ENCODE measurements around the gene NOLC1.
"Not testable (repeated sequence)": the region's sequence is repeated elsewhere in the genome, so short reads cannot be mapped to it uniquely, and the experiment has no call there.

The NOLC1 gene

GRCh38 chr10:102154466-102155116, 2.4 kb downstream of the NOLC1 start:
- DNase-seq (ENCODE audit: low spot score), result no peak

GRCh38 chr10:102157224-102157623, 5.0 kb downstream of the NOLC1 start:
- no peak for DNase-seq (ENCODE audit: low spot score)

GRCh38 chr10:102159051-102159597, 6.9 kb downstream of the NOLC1 start:
- DNase-seq (ENCODE audit: low spot score), result no peak

DNA sequence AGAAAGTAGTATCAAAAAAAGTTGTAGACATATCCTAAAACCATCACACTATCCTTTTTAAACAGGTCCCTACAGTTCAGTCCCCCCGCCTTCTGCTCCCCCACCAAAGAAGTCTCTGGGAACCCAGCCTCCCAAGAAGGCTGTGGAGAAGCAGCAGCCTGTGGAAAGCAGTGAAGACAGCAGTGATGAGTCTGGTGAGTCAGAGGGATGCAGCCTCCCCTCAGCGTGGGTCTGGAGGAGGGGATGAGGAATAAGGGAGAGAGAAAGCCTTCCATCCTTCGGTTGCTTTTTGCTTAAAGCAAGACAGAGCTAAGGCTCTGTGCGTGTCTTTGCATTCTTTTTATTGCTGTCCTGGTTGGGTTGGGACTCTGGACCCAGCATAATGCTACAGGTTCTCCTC, 7.6 kb downstream of the NOLC1 start:
- DNase-seq (ENCODE audit: low spot score), result no peak

GRCh38 chr10:102163342-102163989, 11.3 kb downstream of the NOLC1 start:
- no peak for DNase-seq (ENCODE audit: low spot score)

DNA sequence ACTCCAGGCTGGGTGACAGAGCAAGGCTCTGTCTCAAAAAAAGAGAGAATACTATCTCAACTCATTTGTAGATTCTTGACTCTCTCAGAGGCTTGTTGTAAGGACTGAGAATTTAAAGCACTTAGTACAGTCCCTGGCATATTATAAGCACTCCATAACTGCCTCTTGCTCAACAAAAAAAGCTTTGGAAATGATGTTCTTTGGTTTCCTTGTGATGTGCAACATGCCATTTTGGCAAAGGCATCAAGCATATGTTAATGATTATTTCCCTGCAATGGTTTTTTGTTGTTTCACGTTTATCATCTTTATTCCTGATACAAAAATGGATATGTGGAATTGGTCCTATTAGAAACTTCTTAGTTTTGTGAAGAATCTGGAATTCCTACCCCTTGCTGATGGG, 15.7 kb downstream of the NOLC1 start:
- DNase-seq (ENCODE audit: low spot score), result no peak

- DNase-seq (ENCODE audit: low spot score), result no peak
Measured at GRCh38 chr10:102170602-102171001, 18.4 kb downstream of the NOLC1 start.

DNA sequence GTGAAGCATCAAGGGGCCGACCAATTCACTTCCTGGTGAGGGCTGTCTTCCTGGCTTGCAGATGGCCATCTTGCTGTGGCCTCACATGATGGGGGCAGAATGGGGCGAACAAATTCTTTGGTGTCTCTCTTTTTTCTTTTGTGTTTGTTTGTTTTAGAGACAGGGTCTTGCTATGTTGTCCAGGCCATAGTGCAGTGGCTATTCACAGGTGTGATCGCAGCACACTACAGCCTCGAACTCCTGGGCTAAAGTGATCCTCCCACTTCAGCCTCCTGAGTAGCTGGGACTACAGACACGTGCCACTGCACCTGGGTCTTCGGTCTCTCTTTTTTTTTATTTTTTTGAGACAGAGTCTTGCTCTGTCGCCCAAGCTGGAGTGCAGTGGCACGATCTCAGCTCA, 20.1 kb downstream of the NOLC1 start:
- no peak for DNase-seq (ENCODE audit: low spot score)

DNA sequence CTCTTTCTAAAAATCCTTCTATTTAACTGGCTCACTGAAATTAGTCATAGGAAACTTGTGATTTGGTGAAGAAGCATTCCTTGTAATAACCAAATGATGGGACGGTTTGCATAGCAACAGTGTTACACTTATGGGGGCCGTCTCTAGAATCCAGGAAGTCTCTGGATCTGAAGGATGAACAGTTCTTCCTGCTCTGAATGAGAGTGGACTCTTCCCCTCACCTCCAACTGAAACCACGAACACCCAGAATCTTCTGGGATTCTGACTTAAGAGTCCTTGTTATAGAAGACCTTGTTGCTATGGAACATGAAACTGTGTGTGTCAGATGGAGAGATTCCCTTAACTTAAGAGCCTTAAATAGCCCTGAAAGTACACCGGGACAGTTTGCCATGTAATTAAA, 23.2 kb downstream of the NOLC1 start:
- DNase-seq (ENCODE audit: low spot score), result no peak

DNA sequence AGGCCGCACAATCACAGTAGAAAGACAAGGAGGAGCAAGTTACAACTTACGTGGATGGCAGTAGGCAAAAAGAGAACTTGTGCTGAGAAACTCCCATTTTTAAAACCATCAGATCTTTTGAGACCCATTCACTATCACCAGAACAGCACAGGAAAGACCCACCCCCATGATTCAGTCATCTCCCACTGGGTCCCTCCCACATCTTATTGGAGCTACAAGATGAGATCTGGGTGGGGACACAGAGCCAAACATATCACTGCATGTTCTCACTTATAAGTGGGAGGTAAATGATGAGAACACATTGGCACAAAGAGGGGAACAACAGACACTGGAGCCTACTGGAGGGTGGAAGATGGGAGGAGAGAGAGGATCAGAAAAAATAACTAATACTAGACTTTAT, 32.4 kb downstream of the NOLC1 start:
- no peak for DNase-seq (ENCODE audit: low spot score)

DNA sequence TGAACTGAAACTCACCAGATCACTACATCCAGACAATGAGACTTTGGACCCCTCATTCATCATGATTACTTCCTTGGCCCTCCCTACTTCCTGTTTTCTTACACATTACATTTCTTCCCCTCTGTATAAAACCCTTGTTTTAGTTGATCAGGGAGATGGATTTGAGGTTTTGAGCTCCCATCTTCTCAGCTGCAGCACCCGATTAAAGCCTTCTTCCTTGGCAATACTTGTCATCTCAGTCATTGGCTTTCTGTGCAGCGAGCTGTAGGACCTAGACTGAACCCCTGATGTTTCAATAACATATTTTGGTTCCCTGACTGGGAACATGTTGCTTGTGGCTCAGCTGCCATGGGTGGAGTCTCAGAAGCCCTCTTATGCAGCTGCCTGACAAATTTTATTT, 33.1 kb downstream of the NOLC1 start:
- no peak for DNase-seq (ENCODE audit: low spot score)

GRCh38 chr10:102185811-102186527, 33.8 kb downstream of the NOLC1 start:
- DNase-seq (ENCODE audit: low spot score), result no peak

DNA sequence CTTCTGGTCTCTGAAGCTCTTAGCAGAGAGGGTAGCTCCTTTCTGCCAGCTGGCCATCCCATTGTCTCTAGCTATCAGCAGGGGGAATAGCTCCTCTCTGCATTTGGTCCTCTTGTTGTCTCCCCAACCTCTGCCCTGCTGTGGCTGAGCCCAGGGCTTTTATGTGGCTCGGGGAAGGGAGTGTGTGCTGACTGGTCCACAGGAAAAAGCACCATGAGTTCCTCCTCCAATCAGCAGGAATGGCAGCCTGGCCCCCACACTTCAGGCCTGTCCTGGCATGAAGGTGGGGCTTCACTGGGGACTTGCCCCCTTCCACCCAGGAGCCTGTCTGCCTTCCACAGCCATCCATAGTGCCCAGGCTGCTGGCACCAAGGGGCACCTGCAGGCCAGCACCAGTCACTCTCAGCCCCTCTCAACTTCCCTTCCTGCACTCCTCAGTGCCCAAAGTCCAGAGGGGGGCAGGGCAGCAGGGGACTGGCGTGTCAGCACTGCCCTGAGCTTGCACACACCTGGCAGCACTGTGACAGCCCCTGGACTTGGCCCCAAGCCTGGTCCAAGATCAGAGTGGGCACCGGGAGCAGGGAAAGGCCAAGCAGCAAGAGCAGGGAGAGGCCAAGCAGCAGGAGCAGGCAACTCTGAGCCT, 36.2 kb downstream of the NOLC1 start:
- DNase-seq (ENCODE audit: low spot score), result no peak

- not testable (repeated sequence) for DNase-seq (ENCODE audit: low spot score)
Measured at GRCh38 chr10:102188941-102189898, 37.0 kb downstream of the NOLC1 start.

GRCh38 chr10:102191956-102192355, 39.8 kb downstream of the NOLC1 start:
- DNase-seq (ENCODE audit: low spot score), result no peak

DNA sequence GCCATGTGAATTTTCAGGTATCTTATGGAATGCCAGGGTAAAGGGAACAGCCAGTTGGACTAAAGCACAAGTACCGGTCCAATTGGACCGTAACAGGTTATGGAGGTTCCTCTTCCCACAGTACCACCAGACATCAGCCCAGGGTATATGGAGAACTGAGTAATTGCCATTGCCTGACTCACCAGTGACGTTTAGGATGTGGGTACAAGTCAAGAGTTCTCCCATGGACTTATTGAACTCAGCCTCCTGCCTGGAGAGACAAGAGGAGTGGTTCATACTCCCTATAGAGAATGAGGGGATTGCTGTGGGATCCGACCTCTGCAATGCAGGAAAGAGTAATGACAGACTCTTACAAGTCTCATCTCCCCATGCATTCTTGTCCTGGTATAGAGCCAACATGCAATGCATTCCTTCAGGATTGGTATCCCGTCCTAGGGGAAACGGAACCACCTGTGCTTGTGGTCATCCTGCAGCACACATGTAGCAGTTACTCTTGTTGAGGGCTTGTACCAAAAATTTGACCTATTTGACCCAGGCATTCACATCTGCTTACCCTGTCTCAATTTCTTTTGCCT, 43.2 kb downstream of the NOLC1 start:
- DNase-seq (ENCODE audit: low spot score), result no peak

DNA sequence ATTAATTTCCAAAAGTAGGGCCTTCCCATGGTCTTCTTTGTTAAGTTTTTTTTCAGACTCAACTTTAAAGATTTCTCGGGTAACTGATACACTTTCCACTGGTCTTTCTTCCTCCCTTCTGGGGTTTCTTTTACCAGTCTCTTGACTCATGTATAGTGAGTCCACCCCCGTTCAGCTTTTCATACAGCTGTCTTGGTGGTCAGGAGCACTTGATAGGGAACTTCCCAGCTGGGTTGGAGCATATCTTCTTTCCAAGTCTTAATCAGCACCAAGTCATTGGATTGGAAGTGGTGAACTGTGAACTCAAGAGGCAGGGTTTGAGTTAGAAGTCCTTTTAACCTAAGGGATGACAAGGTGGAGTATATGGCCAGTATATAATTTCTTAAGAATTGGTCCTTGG, 44.7 kb downstream of the NOLC1 start:
- DNase-seq (ENCODE audit: low spot score), result no peak

- DNase-seq (ENCODE audit: low spot score), result no peak
Measured at GRCh38 chr10:102198027-102198426, 45.8 kb downstream of the NOLC1 start.

GRCh38 chr10:102200751-102201640, 48.8 kb downstream of the NOLC1 start:
- DNase-seq (ENCODE audit: low spot score), result no peak

DNA sequence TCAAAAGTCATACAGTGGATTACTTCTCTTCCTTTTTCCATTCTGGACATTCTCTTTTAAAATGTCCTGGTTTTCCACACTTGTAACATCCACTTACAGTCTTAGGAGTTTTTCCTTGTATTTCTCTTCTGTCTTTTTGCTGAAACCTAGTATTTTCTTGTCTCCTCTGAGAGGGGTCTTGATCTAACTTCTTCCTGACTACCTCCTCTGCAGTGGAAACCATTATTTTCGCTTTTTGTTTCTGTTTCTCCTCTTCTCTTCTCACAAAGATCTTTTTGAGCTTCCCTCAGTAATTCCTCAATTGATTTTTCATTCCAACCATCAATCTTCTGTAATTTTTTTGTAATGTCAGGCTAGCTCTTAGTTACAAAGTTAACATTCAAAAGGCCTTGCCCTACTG, 50.2 kb downstream of the NOLC1 start:
- no peak for DNase-seq (ENCODE audit: low spot score)
